GM18498 (cell line): ENCODE data around the gene QPRT.
"Not testable (repeated sequence)": the region's sequence is repeated elsewhere in the genome, so short reads cannot be mapped to it uniquely, and the experiment has no call there.

ENCODE experiments used
- ATAC-seq: cut with Tn5 transposase; IDR thresholded peaks from one replicate; pipeline ENCODE4 v1.9.1; 2021; ENCODE audit warnings: mild to moderate bottlenecking, moderate library complexity; ENCODE audit not compliant: unreplicated experiment

QPRT gene

DNA sequence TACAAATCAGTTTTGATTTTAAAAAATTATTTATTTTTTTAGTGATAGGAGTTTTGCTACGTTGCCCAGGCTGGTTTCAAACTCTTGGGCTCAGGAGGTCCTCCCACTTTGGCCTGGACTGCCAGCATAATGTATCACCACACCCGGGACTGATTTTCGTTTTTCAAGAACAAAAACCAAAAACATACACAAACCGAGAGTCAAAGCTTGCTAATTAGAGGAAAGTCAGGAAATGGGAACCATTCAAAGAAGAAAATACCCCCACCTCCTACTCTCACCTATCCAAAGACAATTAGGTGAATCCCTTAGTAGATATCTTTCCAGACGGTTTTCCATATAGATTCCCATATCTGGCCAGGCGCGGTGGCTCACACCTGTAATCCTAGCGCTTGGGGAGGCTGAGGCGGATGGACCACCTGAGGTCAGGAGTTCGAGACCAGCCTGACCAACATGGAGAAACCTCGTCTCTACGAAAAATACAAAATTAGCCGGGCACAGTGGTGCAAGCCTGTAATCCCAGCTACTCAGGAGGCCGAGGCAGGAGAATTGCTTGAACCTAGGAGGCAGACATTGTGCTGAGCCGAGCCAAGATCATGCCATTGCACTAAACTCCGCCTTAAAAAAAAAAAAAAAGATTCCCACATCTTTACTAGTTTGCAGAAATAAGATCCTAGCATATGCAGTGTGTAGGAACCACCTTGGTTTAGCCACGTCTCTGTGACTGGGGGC, 16.8 kb upstream of the QPRT start:
- no peak for ATAC-seq

DNA sequence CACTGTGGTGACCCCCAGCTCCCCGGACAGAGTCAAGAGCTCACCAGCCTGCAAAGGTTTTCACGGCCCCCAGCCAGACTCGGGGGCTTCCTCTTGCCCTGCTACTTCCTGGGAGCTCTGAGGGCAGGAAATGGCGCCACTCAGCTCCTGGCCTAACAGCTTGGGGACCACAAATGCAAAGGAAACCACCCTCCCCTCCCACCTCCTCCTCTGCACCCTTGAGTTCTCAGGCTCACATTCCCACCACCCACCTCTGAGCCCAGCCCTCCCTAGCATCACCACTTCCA, 16.3 kb upstream of the QPRT start:
- ATAC-seq = no peak

DNA sequence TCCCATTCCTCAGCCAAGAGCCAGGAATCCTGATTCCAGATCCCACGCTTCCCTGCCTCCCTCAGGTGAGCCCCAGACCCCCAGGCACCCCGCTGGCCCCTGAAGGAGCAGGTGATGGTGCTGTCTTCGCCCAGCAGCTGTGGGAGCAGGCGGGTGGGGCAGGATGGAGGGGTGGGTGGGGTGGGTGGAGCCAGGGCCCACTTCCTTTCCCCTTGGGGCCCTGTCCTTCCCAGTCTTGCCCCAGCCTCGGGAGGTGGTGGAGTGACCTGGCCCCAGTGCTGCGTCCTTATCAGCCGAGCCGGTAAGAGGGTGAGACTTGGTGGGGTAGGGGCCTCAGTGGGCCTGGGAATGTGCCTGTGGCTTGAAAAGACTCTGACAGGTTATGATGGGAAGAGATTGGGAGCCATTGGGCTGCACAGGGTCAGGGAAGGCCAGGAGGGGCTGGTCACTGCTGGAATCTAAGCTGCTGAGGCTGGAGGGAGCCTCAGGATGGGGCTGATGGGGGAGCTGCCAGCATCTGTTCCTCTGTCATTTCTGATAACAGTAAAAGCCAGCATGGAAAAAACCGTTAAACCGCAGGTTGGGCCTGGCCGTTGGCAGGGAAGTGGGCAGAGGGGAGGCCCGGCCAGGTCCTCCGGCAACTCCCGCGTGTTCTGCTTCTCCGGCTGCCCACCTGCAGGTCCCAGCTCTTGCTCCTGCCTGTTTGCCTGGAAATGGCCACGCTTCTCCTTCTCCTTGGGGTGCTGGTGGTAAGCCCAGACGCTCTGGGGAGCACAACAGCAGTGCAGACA, 15.8 kb upstream of the QPRT start, which contains the start of gene SPN:
SPN (plus strand) TSS at position 232 of the 791 bp plus-strand sequence; CDS start at position 714, 482 bp downstream.
- ATAC-seq = no peak

DNA sequence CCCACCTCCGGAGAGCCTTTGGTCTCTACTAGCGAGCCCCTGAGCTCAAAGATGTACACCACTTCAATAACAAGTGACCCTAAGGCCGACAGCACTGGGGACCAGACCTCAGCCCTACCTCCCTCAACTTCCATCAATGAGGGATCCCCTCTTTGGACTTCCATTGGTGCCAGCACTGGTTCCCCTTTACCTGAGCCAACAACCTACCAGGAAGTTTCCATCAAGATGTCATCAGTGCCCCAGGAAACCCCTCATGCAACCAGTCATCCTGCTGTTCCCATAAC, 15.2 kb upstream of the QPRT start:
- ATAC-seq = no peak

DNA sequence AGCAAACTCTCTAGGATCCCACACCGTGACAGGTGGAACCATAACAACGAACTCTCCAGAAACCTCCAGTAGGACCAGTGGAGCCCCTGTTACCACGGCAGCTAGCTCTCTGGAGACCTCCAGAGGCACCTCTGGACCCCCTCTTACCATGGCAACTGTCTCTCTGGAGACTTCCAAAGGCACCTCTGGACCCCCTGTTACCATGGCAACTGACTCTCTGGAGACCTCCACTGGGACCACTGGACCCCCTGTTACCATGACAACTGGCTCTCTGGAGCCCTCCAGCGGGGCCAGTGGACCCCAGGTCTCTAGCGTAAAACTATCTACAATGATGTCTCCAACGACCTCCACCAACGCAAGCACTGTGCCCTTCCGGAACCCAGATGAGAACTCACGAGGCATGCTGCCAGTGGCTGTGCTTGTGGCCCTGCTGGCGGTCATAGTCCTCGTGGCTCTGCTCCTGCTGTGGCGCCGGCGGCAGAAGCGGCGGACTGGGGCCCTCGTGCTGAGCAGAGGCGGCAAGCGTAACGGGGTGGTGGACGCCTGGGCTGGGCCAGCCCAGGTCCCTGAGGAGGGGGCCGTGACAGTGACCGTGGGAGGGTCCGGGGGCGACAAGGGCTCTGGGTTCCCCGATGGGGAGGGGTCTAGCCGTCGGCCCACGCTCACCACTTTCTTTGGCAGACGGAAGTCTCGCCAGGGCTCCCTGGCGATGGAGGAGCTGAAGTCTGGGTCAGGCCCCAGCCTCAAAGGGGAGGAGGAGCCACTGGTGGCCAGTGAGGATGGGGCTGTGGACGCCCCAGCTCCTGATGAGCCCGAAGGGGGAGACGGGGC, 14.7 kb upstream of the QPRT start:
- no peak for ATAC-seq

DNA sequence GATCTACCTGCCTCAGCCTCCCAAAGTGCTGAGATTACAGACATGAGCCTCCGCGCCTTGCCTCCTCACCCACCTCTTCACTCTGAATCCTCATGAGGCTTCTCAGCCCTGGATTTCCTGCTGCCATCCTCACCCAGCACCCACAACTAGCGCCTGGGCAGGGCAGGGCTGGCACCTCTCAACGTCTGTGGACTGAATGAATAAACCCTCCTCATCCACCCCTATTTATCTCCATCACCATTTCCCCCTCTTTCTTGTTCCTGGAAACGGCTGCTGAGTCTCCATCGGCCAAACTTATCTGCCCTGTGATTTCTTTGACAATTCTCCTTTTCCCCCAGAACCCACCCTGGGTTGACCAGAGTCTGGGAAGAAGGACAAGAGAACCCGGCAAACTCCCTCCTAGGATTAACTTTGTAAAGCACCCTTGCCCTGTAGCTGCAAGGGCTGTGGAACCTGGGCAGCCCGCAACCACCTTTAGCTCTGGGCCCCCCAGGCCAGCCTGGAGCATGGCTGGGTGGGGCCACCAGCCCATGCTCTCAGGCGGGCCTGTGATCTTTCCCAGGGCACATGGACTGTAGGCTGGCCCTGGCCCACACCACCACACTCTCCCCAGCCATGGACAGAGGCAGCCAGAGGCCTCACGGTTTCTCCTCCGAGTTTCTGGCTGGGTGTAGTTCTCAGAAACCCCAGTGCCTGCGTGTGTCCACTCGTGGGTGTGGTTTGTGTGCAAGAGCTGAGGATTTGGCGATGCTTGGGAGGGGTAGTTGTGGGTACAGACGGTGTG, 13.5 kb upstream of the QPRT start:
- ATAC-seq = no peak

DNA sequence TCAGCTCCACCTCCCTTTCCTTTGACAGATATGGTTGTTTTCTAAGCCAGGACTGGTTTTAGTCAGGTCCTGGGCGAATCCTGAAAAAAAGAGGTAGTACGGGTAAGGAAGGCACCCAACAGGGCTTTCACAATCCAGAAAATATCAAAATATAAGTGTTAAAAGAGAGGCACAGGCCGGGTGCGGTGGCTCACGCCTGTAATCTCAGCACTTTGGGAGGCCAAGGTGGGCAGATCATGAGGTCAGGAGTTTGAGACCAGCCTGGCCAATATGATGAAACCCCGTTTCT, 11.7 kb upstream of the QPRT start:
- not testable (repeated sequence) for ATAC-seq

DNA sequence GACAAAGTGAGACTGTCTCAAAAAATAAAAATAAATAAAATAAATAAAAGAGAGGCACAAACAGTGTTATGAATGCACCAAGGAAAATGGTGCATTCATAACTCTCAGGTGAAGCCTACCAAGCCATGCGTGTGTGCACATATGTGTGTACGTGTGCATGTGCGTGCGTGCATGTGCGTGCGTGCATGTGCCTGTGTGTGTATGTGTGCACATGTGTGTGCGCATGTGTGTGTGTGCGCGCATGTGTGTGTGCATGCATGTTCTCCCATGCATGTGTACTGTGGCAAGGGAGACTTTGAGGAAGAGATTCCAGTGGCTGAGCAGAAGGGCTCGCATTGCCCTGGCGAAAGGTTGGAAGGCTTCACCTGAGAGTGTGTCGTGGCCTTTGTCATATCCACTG, 11.2 kb upstream of the QPRT start:
- no peak for ATAC-seq

DNA sequence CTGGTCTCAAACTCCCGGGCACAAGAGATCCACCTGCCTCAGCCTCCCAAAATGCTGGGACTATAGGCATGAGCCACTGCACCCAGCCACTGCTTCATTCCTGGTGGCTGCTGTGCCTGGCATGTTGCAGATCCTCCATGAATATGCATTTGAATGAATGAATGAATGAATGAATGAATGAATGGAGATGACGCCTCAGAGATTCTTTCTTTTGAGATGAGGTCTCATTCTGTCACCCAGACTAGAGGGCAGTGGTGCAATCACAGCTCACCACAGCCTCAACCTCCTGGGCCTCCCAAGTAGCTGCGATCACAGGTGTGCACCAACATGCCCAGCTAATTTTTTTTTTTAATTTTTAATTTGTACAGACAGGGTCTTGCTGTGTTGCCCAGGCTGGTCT, 10.7 kb upstream of the QPRT start:
- ATAC-seq = no peak

DNA sequence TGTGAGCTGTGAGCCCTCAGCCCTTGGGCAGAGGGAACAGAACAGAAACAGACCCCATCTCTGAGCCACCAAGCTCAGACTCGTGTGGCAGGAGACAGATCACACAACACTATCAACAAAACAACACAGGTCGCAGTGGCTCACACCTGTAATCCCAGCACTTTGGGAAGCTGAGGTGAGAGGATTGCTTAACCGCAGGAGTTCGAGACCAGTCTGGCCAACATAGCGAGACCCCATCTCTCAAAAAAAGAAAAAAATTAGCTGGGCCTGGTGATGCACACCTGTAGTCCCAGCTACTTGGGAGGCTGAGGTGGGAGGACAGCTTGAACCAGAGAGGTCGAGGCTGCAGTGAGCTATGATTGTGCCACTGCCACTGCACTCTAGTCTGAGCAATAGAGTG, 5.5 kb upstream of the QPRT start:
- no peak for ATAC-seq

DNA sequence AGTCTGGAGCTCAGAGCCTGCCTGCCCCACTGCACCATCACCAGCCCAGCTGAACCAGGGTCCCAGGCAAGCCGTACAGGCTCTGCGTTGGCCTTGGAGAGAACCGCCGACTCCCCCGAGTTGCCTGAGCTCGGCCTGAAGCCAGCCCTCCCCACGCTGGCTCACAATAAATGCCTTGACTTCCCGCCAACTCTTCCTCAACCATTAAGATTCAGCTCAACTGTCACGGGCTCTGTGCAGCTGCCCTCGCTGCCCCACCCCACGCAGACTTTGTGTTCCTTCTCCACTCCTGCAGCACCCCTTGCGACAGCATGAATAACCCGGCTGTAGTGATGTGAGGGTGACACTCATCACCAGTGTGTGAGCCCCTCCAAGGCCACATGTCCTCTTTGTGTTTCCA, 4.8 kb upstream of the QPRT start:
- no peak for ATAC-seq

DNA sequence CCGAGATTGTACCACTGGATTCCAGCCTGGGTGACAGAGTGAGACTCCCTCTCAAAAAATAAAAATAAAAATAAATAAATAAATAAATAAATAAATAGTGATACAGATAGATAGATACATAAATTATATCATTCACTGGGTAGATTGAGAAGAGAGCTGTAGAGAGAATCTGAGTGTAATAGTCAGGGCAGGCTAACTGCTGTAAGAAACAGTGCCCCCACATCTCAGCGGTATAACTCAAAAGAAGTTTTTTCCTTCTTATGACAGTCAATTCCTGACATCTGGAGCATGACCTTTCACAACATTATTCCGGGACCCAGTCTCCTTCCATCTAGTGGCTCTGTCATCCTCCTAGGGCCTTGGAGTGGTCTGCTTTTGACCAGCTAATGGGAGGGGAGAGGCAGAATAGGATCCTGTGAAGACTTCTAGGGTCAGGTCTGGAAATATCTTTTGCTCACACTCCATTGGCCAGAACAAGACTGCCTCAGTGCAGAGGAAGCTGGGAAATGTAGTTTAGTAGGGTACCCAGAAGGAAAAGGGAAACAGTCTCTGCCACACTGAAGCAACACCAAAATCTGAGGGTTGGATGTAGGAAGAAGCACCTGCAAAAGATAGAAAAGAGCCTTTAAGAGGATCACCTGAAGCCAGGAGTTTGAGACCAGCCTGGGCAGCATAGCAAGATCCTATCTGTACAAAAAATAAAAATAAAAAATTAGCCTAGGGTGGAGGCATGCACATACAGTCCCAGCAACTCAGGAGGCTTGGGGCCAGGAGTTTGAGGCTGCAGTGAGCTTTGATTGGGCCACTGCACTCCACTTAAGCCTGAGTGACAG, 3.0 kb upstream of the QPRT start:
- no peak for ATAC-seq

DNA sequence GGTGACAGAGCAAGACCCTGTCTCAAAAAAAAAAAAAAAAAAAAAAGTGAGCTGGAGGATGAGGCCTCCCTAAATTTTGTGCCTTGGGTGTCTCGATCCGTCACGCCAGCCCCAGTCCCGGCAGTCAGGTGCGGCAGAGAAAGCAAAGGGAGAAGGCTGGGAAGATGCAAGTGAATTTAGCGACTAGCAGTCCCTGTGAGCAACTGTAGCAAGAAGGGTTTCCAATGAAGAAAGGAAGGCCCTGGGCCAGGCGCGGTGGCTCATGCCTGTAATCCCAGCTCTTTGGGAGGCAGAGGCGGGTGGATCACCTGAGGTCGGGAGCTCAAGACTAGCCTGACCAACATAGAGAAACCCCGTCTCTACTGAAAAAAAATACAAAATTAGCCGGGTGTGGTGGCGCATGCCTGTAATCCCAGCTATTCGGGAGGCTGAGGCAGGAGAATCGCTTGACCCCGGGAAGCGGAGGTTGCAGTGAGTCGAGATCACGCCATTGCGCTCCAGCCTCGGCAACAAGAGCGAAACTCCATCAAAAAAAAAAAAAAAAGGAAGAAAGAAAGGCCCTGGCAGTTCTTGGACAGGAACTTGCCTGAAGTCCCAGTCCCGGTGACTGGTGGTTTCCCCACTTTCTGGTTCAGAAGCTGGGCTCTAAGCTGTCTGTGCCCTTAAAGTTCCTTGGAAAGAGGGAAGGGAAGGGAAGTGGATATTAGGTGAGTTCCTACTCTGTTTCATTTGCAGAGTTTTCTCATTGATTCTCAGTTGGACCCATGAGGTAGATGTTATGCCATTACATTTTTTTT, 1.8 kb upstream of the QPRT start:
- no peak for ATAC-seq

DNA sequence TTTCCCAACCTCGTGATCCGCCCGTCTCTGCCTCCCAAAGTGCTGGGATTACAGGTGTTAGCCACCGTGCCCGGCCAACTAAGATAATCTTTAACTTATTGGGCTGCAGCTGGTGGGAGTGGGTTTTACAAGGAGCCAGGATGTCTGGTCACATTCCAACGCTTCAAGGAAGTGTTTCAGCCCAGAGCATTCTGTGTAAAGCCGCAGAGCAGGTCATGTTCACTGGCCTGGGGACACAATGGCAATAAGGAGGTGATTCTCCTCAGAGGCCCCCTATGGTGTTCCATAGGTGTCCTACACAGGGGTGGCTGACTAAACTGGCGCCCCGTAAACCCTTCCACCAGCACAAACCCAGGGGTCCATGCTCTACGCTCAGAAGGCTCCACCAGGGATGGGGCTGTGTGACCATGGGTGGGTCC, 1.2 kb downstream of the QPRT start:
- no peak for ATAC-seq

DNA sequence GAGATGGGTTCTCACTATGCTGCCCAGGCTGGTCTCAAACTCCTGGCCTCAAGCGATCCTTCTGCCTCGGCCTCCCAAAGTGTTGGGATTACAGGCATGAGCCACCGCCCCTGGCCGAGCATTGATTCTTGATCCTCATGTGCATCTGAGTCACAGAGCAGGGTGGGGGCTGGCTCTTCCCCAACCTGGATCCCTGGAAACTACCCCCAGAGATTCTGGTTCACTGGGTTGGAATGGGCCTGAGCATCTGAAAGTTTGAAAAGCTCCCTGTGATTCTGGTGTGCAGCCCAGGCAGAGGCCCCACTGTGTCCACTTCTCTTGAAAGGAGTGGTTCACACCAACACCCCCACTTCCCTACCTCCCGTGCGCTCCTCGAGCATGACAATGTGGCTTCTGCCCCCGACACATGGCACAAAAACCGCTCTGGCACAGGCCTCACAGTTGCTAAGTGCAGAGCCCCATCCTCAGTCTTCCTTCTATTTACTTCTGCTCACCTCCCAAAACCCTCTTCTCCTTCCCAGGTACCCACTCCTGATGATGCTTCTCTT, 4.6 kb downstream of the QPRT start:
- ATAC-seq = no peak

DNA sequence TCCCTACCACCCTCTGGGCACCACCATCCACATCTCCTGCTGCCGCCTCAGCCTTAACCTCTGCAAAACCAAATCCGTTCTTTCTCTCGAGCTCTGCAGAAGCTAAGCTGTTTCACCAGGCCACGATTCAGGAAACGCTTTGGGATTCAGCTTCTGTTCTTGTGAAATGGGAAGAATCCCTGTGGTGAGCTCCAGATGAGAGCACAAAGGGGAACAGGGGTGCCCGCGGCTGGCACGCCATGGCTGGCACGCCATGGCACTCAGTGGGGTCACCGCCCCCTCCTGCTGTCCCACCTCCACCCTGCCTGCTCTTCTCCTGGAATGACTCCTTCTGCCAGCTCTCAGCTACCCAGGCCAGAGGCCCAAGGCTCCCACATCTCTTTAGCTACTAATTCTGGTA, 5.7 kb downstream of the QPRT start:
- ATAC-seq = no peak

DNA sequence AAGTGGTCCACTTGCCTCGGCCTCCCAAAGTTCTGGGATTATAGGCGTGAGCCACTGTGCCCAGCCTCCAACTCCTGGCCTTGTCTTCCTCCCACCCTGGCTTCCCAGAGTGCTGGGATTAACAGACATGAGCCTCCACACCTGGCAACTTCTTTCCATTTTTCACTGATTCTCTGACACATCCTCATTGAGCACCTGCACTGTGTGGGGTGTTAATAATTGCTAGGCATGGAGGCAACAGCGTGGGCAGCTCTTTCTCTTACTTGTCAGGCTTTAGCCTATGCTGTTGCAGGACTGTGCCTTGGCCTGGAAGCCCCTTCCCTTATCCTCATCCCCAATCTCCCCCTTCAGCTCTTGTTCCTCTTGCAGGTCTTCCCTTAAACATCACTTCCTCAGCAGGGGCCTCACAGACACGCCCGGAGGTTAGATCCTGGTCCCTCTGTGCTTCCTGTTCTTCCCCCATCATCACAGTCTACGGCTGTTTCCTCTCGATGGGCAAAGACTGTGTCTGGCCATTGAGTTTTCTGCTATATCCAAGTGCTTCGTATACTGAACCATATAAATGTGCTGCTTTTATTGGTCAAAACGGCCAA, 7.9 kb downstream of the QPRT start:
- no peak for ATAC-seq

DNA sequence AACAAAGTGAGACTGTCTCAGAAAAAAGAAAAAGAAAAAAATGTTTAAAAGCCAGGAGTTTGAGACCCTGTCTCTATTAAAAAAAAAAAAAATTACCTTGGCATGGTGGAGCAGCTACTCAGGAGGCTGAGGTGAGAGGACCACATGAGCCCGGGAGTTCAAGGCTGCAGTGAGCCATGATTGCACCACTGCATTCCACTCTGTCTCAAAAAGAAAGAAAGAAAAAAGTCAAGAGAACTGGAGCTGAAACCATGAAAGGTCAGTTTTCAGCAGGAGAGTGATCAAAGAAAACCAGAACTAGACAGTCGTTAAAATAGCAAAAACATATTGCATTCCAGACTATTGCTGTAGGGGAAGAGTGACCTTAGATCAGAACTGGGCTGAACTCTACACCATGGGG, 8.8 kb downstream of the QPRT start:
- ATAC-seq = no peak

DNA sequence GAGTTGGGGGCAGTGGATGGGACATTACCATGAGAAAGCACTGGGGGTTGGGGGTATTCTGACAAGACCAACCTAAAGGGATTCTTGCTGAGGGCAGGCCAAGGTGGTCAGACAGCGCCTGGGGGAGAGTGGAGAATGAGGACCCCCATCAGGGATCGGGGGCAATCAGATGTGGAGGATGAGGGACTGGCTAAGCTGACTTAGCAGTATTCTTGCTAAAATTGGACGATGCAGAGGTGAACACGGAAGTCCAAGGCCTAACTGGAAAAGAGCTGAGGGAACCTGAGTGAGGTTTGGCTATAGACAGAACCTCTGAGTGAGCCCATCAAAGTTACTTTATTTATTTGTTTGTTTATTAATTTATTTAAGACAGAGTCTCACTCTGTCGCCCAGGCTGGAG, 9.2 kb downstream of the QPRT start:
- ATAC-seq = no peak
